Measurements from ENCODE around the gene PRELP.

Gene PRELP

GRCh38 chr1:203521812-203522211 lies 46.2 kb downstream of the PRELP start:
- TF ChIP-seq, protein P1, sequence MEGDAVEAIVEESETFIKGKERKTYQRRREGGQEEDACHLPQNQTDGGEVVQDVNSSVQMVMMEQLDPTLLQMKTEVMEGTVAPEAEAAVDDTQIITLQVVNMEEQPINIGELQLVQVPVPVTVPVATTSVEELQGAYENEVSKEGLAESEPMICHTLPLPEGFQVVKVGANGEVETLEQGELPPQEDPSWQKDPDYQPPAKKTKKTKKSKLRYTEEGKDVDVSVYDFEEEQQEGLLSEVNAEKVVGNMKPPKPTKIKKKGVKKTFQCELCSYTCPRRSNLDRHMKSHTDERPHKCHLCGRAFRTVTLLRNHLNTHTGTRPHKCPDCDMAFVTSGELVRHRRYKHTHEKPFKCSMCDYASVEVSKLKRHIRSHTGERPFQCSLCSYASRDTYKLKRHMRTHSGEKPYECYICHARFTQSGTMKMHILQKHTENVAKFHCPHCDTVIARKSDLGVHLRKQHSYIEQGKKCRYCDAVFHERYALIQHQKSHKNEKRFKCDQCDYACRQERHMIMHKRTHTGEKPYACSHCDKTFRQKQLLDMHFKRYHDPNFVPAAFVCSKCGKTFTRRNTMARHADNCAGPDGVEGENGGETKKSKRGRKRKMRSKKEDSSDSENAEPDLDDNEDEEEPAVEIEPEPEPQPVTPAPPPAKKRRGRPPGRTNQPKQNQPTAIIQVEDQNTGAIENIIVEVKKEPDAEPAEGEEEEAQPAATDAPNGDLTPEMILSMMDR (IDR thresholded peaks at IDR 0.05; ENCODE audit: low read length) = no peak
- no peak for TF ChIP-seq EZH2 (optimal IDR thresholded peaks at IDR 0.05; ENCODE audit: low read depth, low read length)
- TF ChIP-seq EZH2phosphoT487 (IDR thresholded peaks at IDR 0.05; ENCODE audit: low read length) = no peak
- no peak overlapping the region for H3K4me2 ChIP-seq (ENCODE audit: low read depth, low read length)
- no peaks in the 10 kb centered on the region for H3K9me3 ChIP-seq (replicated peaks; ENCODE audit: insufficient read depth, low read length)
- H3K9ac ChIP-seq (ENCODE audit: low read length) = no peak overlapping the region
- H4K20me1 ChIP-seq (ENCODE audit: insufficient read depth, low read length) = no peaks in the 10 kb centered on the region
- H3K27me3 ChIP-seq (replicated peaks; ENCODE audit: insufficient read depth, low read length) = no peaks in the 10 kb centered on the region
- no peaks in the 10 kb centered on the region for H3K79me2 ChIP-seq (ENCODE audit: low read length)
- no peak for DNase-seq
- no peak overlapping the region for H2AFZ ChIP-seq (ENCODE audit: low read length)
- H3K4me3 ChIP-seq (ENCODE audit: low read length) = no peak overlapping the region
- no peaks in the 10 kb centered on the region for H3K9me2 ChIP-seq (replicated peaks; ENCODE audit: insufficient read depth, low read length)
- no peaks in the 10 kb centered on the region for H3K4me1 ChIP-seq (ENCODE audit: low read length)
- no peak overlapping the region for H3K27ac ChIP-seq (ENCODE audit: low read length)
- no peaks in the 10 kb centered on the region for H3K36me3 ChIP-seq (replicated peaks; ENCODE audit: insufficient read depth, low read length)
- no peaks in the 10 kb centered on the region for H3F3A ChIP-seq (ENCODE audit: insufficient read depth, low read length)

DNA sequence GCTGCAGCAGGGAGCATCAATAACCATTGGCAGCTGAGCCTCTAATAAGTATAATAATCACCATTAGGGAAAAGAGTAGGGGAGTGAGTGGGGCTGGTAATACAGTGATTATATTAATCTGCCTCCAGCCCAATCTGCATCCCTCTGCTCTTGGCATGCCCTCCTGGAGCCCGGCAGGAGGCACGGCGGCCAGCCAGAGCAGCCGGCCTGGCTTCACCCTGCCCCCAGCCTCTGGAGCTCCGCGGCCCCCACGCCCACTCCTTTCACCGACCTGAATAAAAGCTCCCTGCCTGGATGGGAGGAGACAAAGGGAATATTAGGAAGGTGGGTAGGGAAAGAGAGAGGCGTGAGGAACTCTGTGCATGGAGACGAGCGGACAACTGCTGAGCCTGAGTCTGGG lies 46.6 kb downstream of the PRELP start:
- DNase-seq = no peak
- no peak overlapping the region for H3K9ac ChIP-seq (ENCODE audit: low read length)
- no peaks in the 10 kb centered on the region for H3K27me3 ChIP-seq (replicated peaks; ENCODE audit: insufficient read depth, low read length)

GRCh38 chr1:203523667-203524066 lies 48.1 kb downstream of the PRELP start:
- H3K9ac ChIP-seq (ENCODE audit: low read length) = no peak overlapping the region
- no peak overlapping the region for H2AFZ ChIP-seq (ENCODE audit: low read length)
- H4K20me1 ChIP-seq (ENCODE audit: insufficient read depth, low read length) = no peaks in the 10 kb centered on the region
- H3K9me2 ChIP-seq (replicated peaks; ENCODE audit: insufficient read depth, low read length) = no peaks in the 10 kb centered on the region
- TF ChIP-seq, protein P1 (IDR thresholded peaks at IDR 0.05; ENCODE audit: low read length) = no peak
- TF ChIP-seq EZH2 (optimal IDR thresholded peaks at IDR 0.05; ENCODE audit: low read depth, low read length) (no peak), EZH2phosphoT487 (IDR thresholded peaks at IDR 0.05; ENCODE audit: low read length) (no peak)
- no peaks in the 10 kb centered on the region for H3K9me3 ChIP-seq (replicated peaks; ENCODE audit: insufficient read depth, low read length)
- H3K4me3 ChIP-seq (ENCODE audit: low read length) = no peak overlapping the region
- no peaks in the 10 kb centered on the region for H3K4me1 ChIP-seq (ENCODE audit: low read length)
- no peak for DNase-seq
- H3K36me3 ChIP-seq (replicated peaks; ENCODE audit: insufficient read depth, low read length) = no peaks in the 10 kb centered on the region
- no peak overlapping the region for H3K4me2 ChIP-seq (ENCODE audit: low read depth, low read length)
- H3F3A ChIP-seq (ENCODE audit: insufficient read depth, low read length) = no peaks in the 10 kb centered on the region
- no peaks in the 10 kb centered on the region for H3K79me2 ChIP-seq (ENCODE audit: low read length)
- H3K27me3 ChIP-seq (replicated peaks; ENCODE audit: insufficient read depth, low read length) = no peaks in the 10 kb centered on the region
- H3K27ac ChIP-seq (ENCODE audit: low read length) = no peak overlapping the region

More for the DNA sequence above, 46.6 kb downstream of the PRELP start:
- Histone ChIP-seq H3K27ac (ENCODE audit: low read length) (no peak overlapping the region), H3K36me3 (replicated peaks; ENCODE audit: insufficient read depth, low read length) (no peaks in the 10 kb centered on the region), H3K9me2 (replicated peaks; ENCODE audit: insufficient read depth, low read length) (no peaks in the 10 kb centered on the region), H3K4me3 (ENCODE audit: low read length) (no peak overlapping the region), H2AFZ (ENCODE audit: low read length) (no peak overlapping the region), H3K4me1 (ENCODE audit: low read length) (no peaks in the 10 kb centered on the region), H3F3A (ENCODE audit: insufficient read depth, low read length) (no peaks in the 10 kb centered on the region), H3K9me3 (replicated peaks; ENCODE audit: insufficient read depth, low read length) (no peaks in the 10 kb centered on the region), H4K20me1 (ENCODE audit: insufficient read depth, low read length) (no peaks in the 10 kb centered on the region), H3K4me2 (ENCODE audit: low read depth, low read length) (no peak overlapping the region), H3K79me2 (ENCODE audit: low read length) (no peaks in the 10 kb centered on the region)
- TF ChIP-seq EZH2phosphoT487 (IDR thresholded peaks at IDR 0.05; ENCODE audit: low read length) (no peak), EZH2 (optimal IDR thresholded peaks at IDR 0.05; ENCODE audit: low read depth, low read length) (no peak)
- TF ChIP-seq, protein P1 (IDR thresholded peaks at IDR 0.05; ENCODE audit: low read length) = no peak
